HepG2 (cell line): ENCODE measurements around the gene RREB1. TPM values are rescaled to one million over a fixed set of nuclear protein-coding genes. Genes with fewer than 3 reads are reported as not detected.

Source experiments
- MEIS1 ChIP-seq: sonication (generic); formaldehyde crosslinking; IDR thresholded peaks from 2 replicates; pipeline ENCODE4 v1.9.0; 2021; ENCODE audit warnings: mild to moderate bottlenecking, missing genetic modification reagents, moderate library complexity, borderline replicate concordance
- MIER3 ChIP-seq: IDR thresholded peaks from 2 replicates; pipeline ENCODE4 v1.6.1; 2016; ENCODE audit warnings: missing compliant biosample characterization, borderline replicate concordance
- MXI1 ChIP-seq: IDR thresholded peaks from 3 replicates; pipeline ENCODE4 v1.6.1; 2012; ENCODE audit warnings: low read depth, low read length, inconsistent platforms, borderline replicate concordance
- NR2F1 ChIP-seq, 2 experiments: fragments of 450-650 bp in 1 of 2; formaldehyde crosslinking in 1 of 2; IDR thresholded peaks; 2 replicates each; pipeline versions ENCODE4 v1.5.0 to v1.6.1; 2016 to 2020; ENCODE audit warnings: mild to moderate bottlenecking in 1 of 2, missing compliant biosample characterization in 1 of 2, missing genetic modification reagents in 1 of 2, moderate library complexity in 1 of 2
- RBM39 ChIP-seq: fragments of 200-400 bp; formaldehyde crosslinking; IDR thresholded peaks from one replicate; pipeline ENCODE4 v1.6.1; 2018; ENCODE audit warnings: antibody characterized with exemption, mild to moderate bottlenecking, low read depth, low read length; ENCODE audit not compliant: poor library complexity, severe bottlenecking
- SYNCRIP ChIP-seq: fragments of 200-400 bp; formaldehyde crosslinking; IDR thresholded peaks from 2 replicates; pipeline ENCODE4 v1.6.1; 2018; ENCODE audit warnings: mild to moderate bottlenecking, low read depth, low read length; ENCODE audit not compliant: insufficient read depth
- TCF7L2 ChIP-seq: IDR thresholded peaks from 2 replicates; pipeline ENCODE4 v1.6.1; 2011; ENCODE audit warnings: mild to moderate bottlenecking, low read depth, low read length, moderate library complexity
- TEAD3 ChIP-seq: optimal IDR thresholded peaks from 2 replicates; pipeline ENCODE3; 2016; ENCODE audit warnings: borderline replicate concordance
- ZNF383 ChIP-seq: sonication (generic); formaldehyde crosslinking; IDR thresholded peaks from 2 replicates; pipeline ENCODE4 v1.4.0; 2020; ENCODE audit warnings: missing genetic modification reagents, mild to moderate bottlenecking, borderline replicate concordance
- ZNF484 ChIP-seq: sonication (generic); formaldehyde crosslinking; IDR thresholded peaks from 2 replicates; pipeline ENCODE4 v1.5.1; 2020; ENCODE audit warnings: mild to moderate bottlenecking, low read depth, missing genetic modification reagents, borderline replicate concordance
- ZNF552 ChIP-seq: sonication (generic); formaldehyde crosslinking; IDR thresholded peaks from 2 replicates; pipeline ENCODE4 v1.9.0; 2022; ENCODE audit warnings: missing genetic modification reagents, mild to moderate bottlenecking, borderline replicate concordance
- ZNF607 ChIP-seq: sonication (generic); formaldehyde crosslinking; IDR thresholded peaks from 2 replicates; pipeline ENCODE4 v1.5.1; 2020; ENCODE audit warnings: missing genetic modification reagents, mild to moderate bottlenecking, borderline replicate concordance
- ZNF775 ChIP-seq: sonication (generic); formaldehyde crosslinking; IDR thresholded peaks from 2 replicates; pipeline ENCODE4 v1.4.0; 2020; ENCODE audit warnings: missing genetic modification reagents, mild to moderate bottlenecking, moderate library complexity, borderline replicate concordance
- polyA plus RNA-seq, 8 experiments: library from polyadenylated mRNA; depleted of rRNA in 3 of 8; stranded (reverse) in 7 of 8; unstranded in 1 of 8; fragments of >200 nt; fragmentation: Illumina TruSeq in 4 of 8; extraction: Trizol in 4 of 8; gene quantifications; 2 replicates each; pipeline versions ENCODE4 v1.2.1 to v1.2.3, GENCODE V29; 2011 to 2016; ENCODE audit warnings: low read depth in 4 of 8, missing spikeins in 1 of 8, mixed read lengths in 1 of 8; ENCODE audit not compliant: insufficient read depth in 1 of 8
- total RNA-seq, 5 experiments: library from RNA; depleted of rRNA; stranded (reverse); fragments of >200 nt; fragmentation: Illumina TruSeq; extraction: Trizol; gene quantifications; 2 replicates each; pipeline ENCODE4 v1.2.3, GENCODE V29; 2016; ENCODE audit warnings: low read depth in 1 of 5
- TF ChIP-seq, protein P1 (sequence below): sonication (generic); formaldehyde crosslinking; IDR thresholded peaks from 2 replicates; pipeline ENCODE4 v1.4.0; 2020; ENCODE audit warnings: missing genetic modification reagents, mild to moderate bottlenecking, borderline replicate concordance
- TF ChIP-seq, protein P2 (sequence below): sonication (generic); formaldehyde crosslinking; IDR thresholded peaks from 2 replicates; pipeline ENCODE4 v1.4.0; 2020; ENCODE audit warnings: missing genetic modification reagents
- TF ChIP-seq, protein P3 (sequence below): sonication (generic); formaldehyde crosslinking; IDR thresholded peaks from 2 replicates; pipeline ENCODE4 v1.5.1; 2020; ENCODE audit warnings: missing genetic modification reagents, mild to moderate bottlenecking, borderline replicate concordance
- TF ChIP-seq, protein P4 (sequence below), 2 experiments: sonication (generic) in 1 of 2; formaldehyde crosslinking in 1 of 2; IDR thresholded peaks; 2 replicates each; pipeline versions ENCODE4 v1.5.1 to v1.6.1; 2011 to 2020; ENCODE audit warnings: borderline replicate concordance in 1 of 2, low read depth in 1 of 2, low read length in 1 of 2, mild to moderate bottlenecking in 1 of 2, missing genetic modification reagents in 1 of 2, moderate library complexity in 1 of 2

The RREB1 gene
- total and polyA plus RNA-seq, 2 of the 13 experiments (the other 11 are each of a cell fraction or from before 2014, with no cell fraction given), result 6.1 to 23.2 TPM

DNA sequence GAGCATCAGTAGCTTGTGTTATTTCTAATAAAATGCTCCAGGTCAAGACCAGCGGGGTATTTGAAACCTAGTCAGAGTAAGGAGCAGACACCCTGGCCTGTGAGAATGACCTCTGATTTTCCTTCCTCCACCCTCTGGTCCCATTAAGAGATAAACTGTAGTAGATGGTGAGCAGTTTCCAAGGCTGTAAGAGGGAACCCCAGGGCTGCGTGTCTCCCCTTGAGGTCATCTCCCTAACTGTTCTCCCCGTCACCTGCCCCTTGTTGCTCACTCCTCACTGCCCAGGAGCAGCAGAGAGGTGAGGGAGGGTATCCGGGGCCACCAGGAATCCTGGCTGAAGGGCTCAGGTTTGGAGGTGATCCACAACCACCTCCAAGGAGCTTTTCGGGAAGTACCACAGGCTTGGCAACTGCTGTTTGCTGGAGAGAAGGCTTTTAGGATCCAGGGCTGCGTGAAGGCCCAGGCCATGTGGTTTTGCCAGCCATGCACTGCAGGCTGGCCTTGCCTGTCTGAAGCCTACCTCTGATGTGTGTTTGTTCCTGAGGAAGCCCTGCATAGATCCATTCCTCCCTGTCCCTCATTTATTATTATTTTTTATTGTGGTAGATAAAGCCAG, 62.5 kb downstream of the RREB1 start (continued):
- TF ChIP-seq, protein P1, sequence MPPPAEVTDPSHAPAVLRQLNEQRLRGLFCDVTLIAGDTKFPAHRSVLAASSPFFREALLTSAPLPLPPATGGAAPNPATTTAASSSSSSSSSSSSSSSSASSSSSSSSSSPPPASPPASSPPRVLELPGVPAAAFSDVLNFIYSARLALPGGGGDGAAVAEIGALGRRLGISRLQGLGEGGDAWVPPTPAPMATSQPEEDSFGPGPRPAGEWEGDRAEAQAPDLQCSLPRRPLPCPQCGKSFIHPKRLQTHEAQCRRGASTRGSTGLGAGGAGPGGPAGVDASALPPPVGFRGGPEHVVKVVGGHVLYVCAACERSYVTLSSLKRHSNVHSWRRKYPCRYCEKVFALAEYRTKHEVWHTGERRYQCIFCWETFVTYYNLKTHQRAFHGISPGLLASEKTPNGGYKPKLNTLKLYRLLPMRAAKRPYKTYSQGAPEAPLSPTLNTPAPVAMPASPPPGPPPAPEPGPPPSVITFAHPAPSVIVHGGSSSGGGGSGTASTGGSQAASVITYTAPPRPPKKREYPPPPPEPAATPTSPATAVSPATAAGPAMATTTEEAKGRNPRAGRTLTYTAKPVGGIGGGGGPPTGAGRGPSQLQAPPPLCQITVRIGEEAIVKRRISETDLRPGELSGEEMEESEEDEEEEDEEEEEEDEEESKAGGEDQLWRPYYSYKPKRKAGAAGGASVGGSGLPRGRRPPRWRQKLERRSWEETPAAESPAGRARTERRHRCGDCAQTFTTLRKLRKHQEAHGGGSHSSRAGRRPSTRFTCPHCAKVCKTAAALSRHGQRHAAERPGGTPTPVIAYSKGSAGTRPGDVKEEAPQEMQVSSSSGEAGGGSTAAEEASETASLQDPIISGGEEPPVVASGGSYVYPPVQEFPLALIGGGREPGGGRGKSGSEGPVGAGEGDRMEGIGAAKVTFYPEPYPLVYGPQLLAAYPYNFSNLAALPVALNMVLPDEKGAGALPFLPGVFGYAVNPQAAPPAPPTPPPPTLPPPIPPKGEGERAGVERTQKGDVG, result no peak
- TF ChIP-seq, protein P2, sequence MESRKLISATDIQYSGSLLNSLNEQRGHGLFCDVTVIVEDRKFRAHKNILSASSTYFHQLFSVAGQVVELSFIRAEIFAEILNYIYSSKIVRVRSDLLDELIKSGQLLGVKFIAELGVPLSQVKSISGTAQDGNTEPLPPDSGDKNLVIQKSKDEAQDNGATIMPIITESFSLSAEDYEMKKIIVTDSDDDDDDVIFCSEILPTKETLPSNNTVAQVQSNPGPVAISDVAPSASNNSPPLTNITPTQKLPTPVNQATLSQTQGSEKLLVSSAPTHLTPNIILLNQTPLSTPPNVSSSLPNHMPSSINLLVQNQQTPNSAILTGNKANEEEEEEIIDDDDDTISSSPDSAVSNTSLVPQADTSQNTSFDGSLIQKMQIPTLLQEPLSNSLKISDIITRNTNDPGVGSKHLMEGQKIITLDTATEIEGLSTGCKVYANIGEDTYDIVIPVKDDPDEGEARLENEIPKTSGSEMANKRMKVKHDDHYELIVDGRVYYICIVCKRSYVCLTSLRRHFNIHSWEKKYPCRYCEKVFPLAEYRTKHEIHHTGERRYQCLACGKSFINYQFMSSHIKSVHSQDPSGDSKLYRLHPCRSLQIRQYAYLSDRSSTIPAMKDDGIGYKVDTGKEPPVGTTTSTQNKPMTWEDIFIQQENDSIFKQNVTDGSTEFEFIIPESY (CRISPR knock-in tag), result no peak
- TF ChIP-seq, protein P3, sequence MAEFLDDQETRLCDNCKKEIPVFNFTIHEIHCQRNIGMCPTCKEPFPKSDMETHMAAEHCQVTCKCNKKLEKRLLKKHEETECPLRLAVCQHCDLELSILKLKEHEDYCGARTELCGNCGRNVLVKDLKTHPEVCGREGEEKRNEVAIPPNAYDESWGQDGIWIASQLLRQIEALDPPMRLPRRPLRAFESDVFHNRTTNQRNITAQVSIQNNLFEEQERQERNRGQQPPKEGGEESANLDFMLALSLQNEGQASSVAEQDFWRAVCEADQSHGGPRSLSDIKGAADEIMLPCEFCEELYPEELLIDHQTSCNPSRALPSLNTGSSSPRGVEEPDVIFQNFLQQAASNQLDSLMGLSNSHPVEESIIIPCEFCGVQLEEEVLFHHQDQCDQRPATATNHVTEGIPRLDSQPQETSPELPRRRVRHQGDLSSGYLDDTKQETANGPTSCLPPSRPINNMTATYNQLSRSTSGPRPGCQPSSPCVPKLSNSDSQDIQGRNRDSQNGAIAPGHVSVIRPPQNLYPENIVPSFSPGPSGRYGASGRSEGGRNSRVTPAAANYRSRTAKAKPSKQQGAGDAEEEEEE, result no peak
- no peak for TF ChIP-seq RBM39
- no peak for TF ChIP-seq MIER3
- TF ChIP-seq MXI1, result no peak
- no peak for TF ChIP-seq ZNF484 (CRISPR knock-in tag)
- no peak for TF ChIP-seq ZNF383 (CRISPR knock-in tag)
- TF ChIP-seq, protein P4, sequence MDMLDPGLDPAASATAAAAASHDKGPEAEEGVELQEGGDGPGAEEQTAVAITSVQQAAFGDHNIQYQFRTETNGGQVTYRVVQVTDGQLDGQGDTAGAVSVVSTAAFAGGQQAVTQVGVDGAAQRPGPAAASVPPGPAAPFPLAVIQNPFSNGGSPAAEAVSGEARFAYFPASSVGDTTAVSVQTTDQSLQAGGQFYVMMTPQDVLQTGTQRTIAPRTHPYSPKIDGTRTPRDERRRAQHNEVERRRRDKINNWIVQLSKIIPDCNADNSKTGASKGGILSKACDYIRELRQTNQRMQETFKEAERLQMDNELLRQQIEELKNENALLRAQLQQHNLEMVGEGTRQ (IDR thresholded peaks at IDR 0.05; ENCODE audit: low read depth, low read length), result no peak
- TF ChIP-seq, protein P4 (CRISPR knock-in tag; IDR thresholded peaks at IDR 0.05; ENCODE audit: borderline replicate concordance), result no peak
- TF ChIP-seq SYNCRIP, result no peak
- no peak for TF ChIP-seq ZNF607 (CRISPR knock-in tag)
- no peak for TF ChIP-seq TEAD3 (CRISPR knock-in tag)
- TF ChIP-seq TCF7L2, result no peak
- no peak for TF ChIP-seq ZNF775 (CRISPR knock-in tag)
- TF ChIP-seq MEIS1 (CRISPR knock-in tag), result no peak
- TF ChIP-seq NR2F1 (CRISPR knock-in tag; IDR thresholded peaks at IDR 0.05), result no peak
- TF ChIP-seq ZNF552, result no peak
